SK-N-SH treated with all-trans-retinoic acid at 6 μM for 48 hours (cell line): ENCODE results near the gene SORCS3.

ENCODE experiments used
- ARNTL ChIP-seq: fragments of 450-650 bp; formaldehyde crosslinking; IDR thresholded peaks from 2 replicates; pipeline ENCODE4 v1.5.0; 2020; ENCODE audit warnings: low read depth, mild to moderate bottlenecking, moderate library complexity, borderline replicate concordance
- ISL1 ChIP-seq: fragments of 250-450 bp; sonication (Bioruptor Pico); IDR thresholded peaks from 2 replicates; pipeline ENCODE4 v2.1.2; 2022; ENCODE audit warnings: mild to moderate bottlenecking, moderate library complexity
- PPARA ChIP-seq: fragments of 250-450 bp; sonication (Bioruptor Pico); IDR thresholded peaks from 2 replicates; pipeline ENCODE4 v1.5.0; 2020; ENCODE audit warnings: mild to moderate bottlenecking, borderline replicate concordance
- TOX ChIP-seq: fragments of 250-450 bp; sonication (Bioruptor Pico); IDR thresholded peaks from 2 replicates; pipeline ENCODE4 v1.8.0; 2021; ENCODE audit warnings: mild to moderate bottlenecking, moderate library complexity, borderline replicate concordance
- ZC3H10 ChIP-seq: fragments of 250-450 bp; sonication (Bioruptor Pico); IDR thresholded peaks from 2 replicates; pipeline ENCODE4 v1.5.1; 2021; ENCODE audit warnings: mild to moderate bottlenecking, moderate library complexity
- ZFP30 ChIP-seq: fragments of 450-650 bp; formaldehyde crosslinking; IDR thresholded peaks from 2 replicates; pipeline ENCODE4 v1.5.0; 2022; ENCODE audit warnings: mild to moderate bottlenecking, moderate library complexity
- ZNF8 ChIP-seq: fragments of 450-650 bp; formaldehyde crosslinking; IDR thresholded peaks from 2 replicates; pipeline ENCODE4 v1.5.0; 2020; ENCODE audit warnings: mild to moderate bottlenecking, moderate library complexity
- TF ChIP-seq, protein P1 (sequence below): fragments of 250-450 bp; sonication (Bioruptor Pico); IDR thresholded peaks from 2 replicates; pipeline ENCODE4 v1.5.1; 2020; ENCODE audit warnings: low read depth, mild to moderate bottlenecking, moderate library complexity
- TF ChIP-seq, protein P2 (sequence below): fragments of 250-450 bp; sonication (Bioruptor Pico); IDR thresholded peaks from 2 replicates; pipeline ENCODE4 v1.5.0; 2020; ENCODE audit warnings: mild to moderate bottlenecking, moderate library complexity
- TF ChIP-seq, protein P3 (sequence below): fragments of 250-450 bp; sonication (Bioruptor Pico); IDR thresholded peaks from 2 replicates; pipeline ENCODE4 v1.8.0; 2020; ENCODE audit warnings: mild to moderate bottlenecking, moderate library complexity, borderline replicate concordance

DNA sequence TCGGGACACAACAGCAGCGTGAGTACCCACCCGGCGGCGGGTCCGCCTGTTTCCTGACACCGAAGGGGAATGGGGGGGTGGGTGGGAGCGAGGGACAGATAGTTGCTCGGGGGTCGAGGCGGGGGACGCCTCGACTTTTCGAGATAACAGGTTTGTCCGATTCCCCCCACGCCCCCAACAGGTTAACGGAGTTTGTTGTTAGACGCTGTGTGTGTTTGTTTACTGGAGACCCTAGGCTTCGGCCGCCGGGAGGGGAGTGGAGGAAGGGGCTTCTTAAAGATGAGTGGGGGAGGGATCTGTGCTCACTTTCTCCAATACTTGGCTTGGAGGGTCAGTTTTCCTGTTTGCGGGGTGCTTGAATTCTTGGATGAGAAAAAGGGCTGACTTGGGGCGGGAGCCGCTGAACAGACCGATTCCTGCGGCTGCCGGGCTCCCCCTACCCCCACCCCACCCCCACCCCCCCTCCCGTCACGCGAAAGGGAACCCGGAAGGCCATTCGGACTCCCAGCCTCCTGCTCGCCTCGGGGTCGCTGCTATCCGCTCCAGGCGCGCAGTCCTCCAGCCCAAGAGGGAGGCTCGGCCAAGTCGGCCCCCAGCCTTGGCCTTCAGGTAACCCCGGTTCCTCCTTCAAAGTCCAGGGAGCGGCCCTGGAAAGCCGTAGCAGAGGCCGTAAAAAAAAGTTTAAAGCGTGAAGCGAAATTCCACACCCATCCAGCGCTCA is 1.0 kb downstream of the SORCS3 start:
- TF ChIP-seq ARNTL (CRISPR knock-in tag): no peak
- TF ChIP-seq, protein P1, sequence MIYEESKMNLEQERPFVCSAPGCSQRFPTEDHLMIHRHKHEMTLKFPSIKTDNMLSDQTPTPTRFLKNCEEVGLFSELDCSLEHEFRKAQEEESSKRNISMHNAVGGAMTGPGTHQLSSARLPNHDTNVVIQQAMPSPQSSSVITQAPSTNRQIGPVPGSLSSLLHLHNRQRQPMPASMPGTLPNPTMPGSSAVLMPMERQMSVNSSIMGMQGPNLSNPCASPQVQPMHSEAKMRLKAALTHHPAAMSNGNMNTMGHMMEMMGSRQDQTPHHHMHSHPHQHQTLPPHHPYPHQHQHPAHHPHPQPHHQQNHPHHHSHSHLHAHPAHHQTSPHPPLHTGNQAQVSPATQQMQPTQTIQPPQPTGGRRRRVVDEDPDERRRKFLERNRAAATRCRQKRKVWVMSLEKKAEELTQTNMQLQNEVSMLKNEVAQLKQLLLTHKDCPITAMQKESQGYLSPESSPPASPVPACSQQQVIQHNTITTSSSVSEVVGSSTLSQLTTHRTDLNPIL (CRISPR knock-in tag): no peak
- no peak for TF ChIP-seq ZC3H10 (CRISPR knock-in tag)
- TF ChIP-seq TOX (CRISPR knock-in tag): no peak
- TF ChIP-seq ZFP30 (CRISPR knock-in tag): no peak
- TF ChIP-seq, protein P2, sequence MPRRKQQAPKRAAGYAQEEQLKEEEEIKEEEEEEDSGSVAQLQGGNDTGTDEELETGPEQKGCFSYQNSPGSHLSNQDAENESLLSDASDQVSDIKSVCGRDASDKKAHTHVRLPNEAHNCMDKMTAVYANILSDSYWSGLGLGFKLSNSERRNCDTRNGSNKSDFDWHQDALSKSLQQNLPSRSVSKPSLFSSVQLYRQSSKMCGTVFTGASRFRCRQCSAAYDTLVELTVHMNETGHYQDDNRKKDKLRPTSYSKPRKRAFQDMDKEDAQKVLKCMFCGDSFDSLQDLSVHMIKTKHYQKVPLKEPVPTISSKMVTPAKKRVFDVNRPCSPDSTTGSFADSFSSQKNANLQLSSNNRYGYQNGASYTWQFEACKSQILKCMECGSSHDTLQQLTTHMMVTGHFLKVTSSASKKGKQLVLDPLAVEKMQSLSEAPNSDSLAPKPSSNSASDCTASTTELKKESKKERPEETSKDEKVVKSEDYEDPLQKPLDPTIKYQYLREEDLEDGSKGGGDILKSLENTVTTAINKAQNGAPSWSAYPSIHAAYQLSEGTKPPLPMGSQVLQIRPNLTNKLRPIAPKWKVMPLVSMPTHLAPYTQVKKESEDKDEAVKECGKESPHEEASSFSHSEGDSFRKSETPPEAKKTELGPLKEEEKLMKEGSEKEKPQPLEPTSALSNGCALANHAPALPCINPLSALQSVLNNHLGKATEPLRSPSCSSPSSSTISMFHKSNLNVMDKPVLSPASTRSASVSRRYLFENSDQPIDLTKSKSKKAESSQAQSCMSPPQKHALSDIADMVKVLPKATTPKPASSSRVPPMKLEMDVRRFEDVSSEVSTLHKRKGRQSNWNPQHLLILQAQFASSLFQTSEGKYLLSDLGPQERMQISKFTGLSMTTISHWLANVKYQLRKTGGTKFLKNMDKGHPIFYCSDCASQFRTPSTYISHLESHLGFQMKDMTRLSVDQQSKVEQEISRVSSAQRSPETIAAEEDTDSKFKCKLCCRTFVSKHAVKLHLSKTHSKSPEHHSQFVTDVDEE (CRISPR knock-in tag): no peak
- no peak for TF ChIP-seq ISL1 (CRISPR knock-in tag)
- TF ChIP-seq PPARA: no peak
- no peak for TF ChIP-seq ZNF8 (CRISPR knock-in tag)
- TF ChIP-seq, protein P3, sequence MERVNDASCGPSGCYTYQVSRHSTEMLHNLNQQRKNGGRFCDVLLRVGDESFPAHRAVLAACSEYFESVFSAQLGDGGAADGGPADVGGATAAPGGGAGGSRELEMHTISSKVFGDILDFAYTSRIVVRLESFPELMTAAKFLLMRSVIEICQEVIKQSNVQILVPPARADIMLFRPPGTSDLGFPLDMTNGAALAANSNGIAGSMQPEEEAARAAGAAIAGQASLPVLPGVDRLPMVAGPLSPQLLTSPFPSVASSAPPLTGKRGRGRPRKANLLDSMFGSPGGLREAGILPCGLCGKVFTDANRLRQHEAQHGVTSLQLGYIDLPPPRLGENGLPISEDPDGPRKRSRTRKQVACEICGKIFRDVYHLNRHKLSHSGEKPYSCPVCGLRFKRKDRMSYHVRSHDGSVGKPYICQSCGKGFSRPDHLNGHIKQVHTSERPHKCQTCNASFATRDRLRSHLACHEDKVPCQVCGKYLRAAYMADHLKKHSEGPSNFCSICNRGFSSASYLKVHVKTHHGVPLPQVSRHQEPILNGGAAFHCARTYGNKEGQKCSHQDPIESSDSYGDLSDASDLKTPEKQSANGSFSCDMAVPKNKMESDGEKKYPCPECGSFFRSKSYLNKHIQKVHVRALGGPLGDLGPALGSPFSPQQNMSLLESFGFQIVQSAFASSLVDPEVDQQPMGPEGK (CRISPR knock-in tag): no peak
